Ecto neural progenitor cell (in vitro differentiated cells): ENCODE measurements around the gene ZNF710.
"Not testable (repeated sequence)": the region's sequence is repeated elsewhere in the genome, so short reads cannot be mapped to it uniquely, and the experiment has no call there.

ENCODE experiments used
- DNase-seq: peaks from one replicate; pipeline ENCODE4 v3.0.0-alpha.2; 2018; ENCODE audit warnings: low spot score

ZNF710 gene

GRCh38 chr15:90059208-90059985 is 58.3 kb downstream of the ZNF710 start:
- DNase-seq: no peak

DNA sequence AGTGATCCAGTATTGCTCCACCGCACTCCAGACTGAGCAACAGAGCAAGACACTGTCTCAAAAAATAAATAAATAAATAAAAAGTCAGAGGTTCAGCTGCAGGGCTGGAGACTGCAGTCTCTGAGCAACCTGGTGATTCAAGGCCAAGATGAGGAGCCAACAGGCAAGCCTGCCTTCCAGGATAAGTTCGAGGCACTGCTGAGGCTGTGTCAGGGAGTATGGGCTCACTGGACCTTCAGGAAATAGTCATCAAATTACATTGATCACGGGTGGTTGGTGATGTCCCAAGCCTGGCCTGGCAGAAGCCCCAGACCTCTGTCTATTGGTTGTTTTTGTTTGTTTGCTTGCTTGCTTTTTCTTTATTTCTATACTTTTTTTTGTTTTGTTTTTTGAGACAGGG is 59.7 kb downstream of the ZNF710 start:
- no peak for DNase-seq

- peak; percentile 67 for DNase-seq
Observed at GRCh38 chr15:90062023-90062442, 60.9 kb downstream of the ZNF710 start.

DNA sequence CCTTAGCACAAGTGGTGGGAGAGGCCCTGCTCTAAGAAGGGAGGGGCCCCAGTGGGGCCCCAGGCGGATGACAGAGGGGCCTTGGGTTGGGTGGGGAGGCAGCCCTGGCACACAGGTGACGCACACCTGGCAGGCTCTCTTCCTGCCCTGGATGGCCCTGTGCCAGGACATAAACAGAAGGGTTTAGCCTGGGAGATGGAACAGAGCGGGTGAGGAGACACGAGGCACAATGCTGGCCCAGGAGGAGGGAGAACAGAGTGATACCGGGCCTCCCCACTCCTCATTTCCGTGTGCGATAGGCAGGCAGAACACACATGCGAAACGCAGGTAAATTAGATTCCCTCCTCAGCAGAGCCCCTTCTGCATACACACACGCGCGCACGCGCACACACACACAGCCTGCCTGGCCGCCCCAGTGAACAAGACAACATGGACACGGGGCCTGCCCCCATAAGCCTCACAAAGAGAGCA is 61.4 kb downstream of the ZNF710 start:
- DNase-seq: no peak

- DNase-seq: no peak
Observed at GRCh38 chr15:90062973-90063769, 62.0 kb downstream of the ZNF710 start.

GRCh38 chr15:90063770-90064247 is 62.7 kb downstream of the ZNF710 start:
- DNase-seq: no peak

GRCh38 chr15:90064911-90065681 is 64.0 kb downstream of the ZNF710 start:
- DNase-seq: no peak

GRCh38 chr15:90065682-90066049 is 64.5 kb downstream of the ZNF710 start:
- no peak for DNase-seq

GRCh38 chr15:90067181-90067952 is 66.2 kb downstream of the ZNF710 start:
- no peak for DNase-seq

DNA sequence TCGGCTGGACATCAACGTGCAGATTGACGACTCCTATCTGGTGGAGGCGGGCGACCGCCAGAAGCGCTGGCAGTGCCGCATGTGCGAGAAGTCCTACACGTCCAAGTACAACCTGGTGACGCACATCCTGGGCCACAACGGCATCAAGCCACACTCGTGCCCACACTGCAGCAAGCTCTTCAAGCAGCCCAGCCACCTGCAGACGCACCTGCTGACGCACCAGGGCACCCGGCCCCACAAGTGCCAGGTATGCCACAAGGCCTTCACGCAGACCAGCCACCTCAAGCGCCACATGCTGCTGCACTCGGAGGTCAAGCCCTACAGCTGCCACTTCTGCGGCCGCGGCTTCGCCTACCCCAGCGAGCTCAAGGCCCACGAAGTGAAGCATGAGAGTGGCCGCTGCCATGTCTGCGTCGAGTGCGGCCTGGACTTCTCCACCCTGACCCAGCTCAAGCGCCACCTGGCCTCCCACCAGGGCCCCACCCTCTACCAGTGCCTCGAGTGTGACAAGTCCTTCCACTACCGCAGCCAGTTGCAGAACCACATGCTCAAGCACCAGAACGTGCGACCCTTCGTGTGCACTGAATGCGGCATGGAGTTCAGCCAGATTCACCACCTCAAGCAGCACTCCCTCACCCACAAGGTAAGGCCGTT is 67.0 kb downstream of the ZNF710 start:
- no peak for DNase-seq

GRCh38 chr15:90070623-90071022 is 69.5 kb downstream of the ZNF710 start:
- not testable (repeated sequence) for DNase-seq

- no peak for DNase-seq
Observed at GRCh38 chr15:90071220-90071807, 70.2 kb downstream of the ZNF710 start.

DNA sequence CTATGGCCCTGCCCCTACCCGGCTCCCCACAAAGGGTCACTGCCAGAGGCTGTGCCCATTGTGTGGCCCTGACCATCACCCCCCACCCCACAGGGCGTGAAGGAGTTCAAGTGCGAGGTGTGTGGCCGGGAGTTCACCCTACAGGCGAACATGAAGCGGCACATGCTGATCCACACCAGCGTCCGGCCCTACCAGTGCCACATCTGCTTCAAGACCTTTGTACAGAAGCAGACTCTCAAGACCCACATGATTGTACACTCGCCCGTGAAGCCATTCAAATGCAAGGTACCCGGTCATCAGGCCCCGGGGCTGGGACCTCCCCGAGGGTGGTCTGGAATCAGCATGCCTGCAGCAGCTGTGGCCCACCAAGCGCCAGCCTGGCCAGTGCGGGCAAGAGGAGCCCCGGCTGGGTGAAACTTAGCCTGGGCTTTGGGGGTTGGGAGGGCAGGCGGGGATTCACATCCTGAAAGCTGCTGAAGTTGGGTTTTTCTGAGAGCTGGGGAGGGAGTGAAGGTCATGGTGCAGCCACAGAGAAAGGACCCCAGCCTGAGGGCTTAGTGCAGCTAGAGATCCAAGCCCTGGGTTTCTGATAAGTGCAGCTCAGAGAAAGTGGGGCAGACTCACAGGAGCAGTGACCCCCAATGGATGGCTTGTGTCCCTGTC is 72.0 kb downstream of the ZNF710 start:
- DNase-seq: peak; percentile 45

GRCh38 chr15:90074023-90074422 is 72.9 kb downstream of the ZNF710 start:
- no peak for DNase-seq

- DNase-seq: no peak
Observed at GRCh38 chr15:90074916-90075315, 73.8 kb downstream of the ZNF710 start.

- no peak for DNase-seq
Observed at GRCh38 chr15:90075420-90076289, 74.5 kb downstream of the ZNF710 start.

- no peak for DNase-seq
Observed at GRCh38 chr15:90076716-90077115, 75.6 kb downstream of the ZNF710 start.

- DNase-seq: no peak
Observed at GRCh38 chr15:90078965-90079364, 77.8 kb downstream of the ZNF710 start.
